K562 (cell line): ENCODE results near the gene BRAP. TPM values are rescaled to one million over a fixed set of nuclear protein-coding genes. Genes with fewer than 3 reads are reported as not detected.

Source experiments
- ARNT ChIP-seq, 2 experiments: fragments of 450-650 bp; IDR thresholded peaks; 2 replicates each; pipeline ENCODE4 v1.6.1; 2016; ENCODE audit warnings: mild to moderate bottlenecking in 1 of 2
- BMI1 ChIP-seq: fragments of 150-350 bp; IDR thresholded peaks from 2 replicates; pipeline ENCODE4 v1.6.1; 2014; ENCODE audit warnings: low read length
- CBX3 ChIP-seq, 2 experiments: IDR thresholded peaks; 1 replicate in 1 of 2; 2 replicates in 1 of 2; pipeline ENCODE4 v1.6.1; 2012; ENCODE audit warnings: inconsistent platforms in 2 of 2, low read length in 2 of 2, borderline replicate concordance in 1 of 2, control low read depth in 1 of 2
- CEBPG ChIP-seq, 3 experiments: fragments of 200-800 bp in 1 of 3; sonication (Bioruptor generic) in 1 of 3; sonication (generic) in 1 of 3; formaldehyde crosslinking in 1 of 3; IDR thresholded peaks in 2 of 3; conservative IDR thresholded peaks in 1 of 3; 2 replicates each; pipeline versions ENCODE4 v1.6.1 to v1.8.0; 2016 to 2022; ENCODE audit warnings: missing compliant biosample characterization in 2 of 3, missing genetic modification characterization in 2 of 3, mild to moderate bottlenecking in 1 of 3, missing genetic modification reagents in 1 of 3
- DDX20 ChIP-seq: fragments of 450-650 bp; IDR thresholded peaks from 2 replicates; pipeline ENCODE4 v1.6.1; 2016; ENCODE audit warnings: missing genetic modification characterization, low read depth, mild to moderate bottlenecking, missing compliant biosample characterization, moderate library complexity
- ETV1 ChIP-seq: fragments of 450-650 bp; conservative IDR thresholded peaks from 2 replicates; pipeline ENCODE4 v1.6.1; 2016; ENCODE audit warnings: missing genetic modification characterization, control low read depth, low read depth, missing compliant biosample characterization
- FOS ChIP-seq: IDR thresholded peaks from 3 replicates; pipeline ENCODE4 v1.6.1; 2011; ENCODE audit not compliant: insufficient read length; ENCODE audit errors: extremely low read depth
- GTF2A2 ChIP-seq: IDR thresholded peaks from 2 replicates; pipeline ENCODE4 v1.6.1; 2016; ENCODE audit warnings: mild to moderate bottlenecking, missing genetic modification characterization, missing compliant biosample characterization
- HDAC8 ChIP-seq: fragments of 450-650 bp; IDR thresholded peaks from 2 replicates; pipeline ENCODE4 v1.6.1; 2016; ENCODE audit warnings: mild to moderate bottlenecking, missing genetic modification characterization, moderate library complexity, missing compliant biosample characterization
- MAZ ChIP-seq, 2 experiments: fragments of 450-650 bp in 1 of 2; sonication (generic) in 1 of 2; formaldehyde crosslinking; IDR thresholded peaks in 1 of 2; conservative IDR thresholded peaks in 1 of 2; 2 replicates each; pipeline versions ENCODE4 v1.4.0 to v1.5.0; 2020; ENCODE audit warnings: mild to moderate bottlenecking in 1 of 2, missing genetic modification reagents in 1 of 2
- NUFIP1 ChIP-seq: fragments of 450-650 bp; IDR thresholded peaks from 2 replicates; pipeline ENCODE4 v1.6.1; 2018; ENCODE audit not compliant: partially characterized antibody
- RB1 ChIP-seq: fragments of 450-650 bp; IDR thresholded peaks from 2 replicates; pipeline ENCODE4 v1.6.1; 2017; ENCODE audit warnings: low read depth, mild to moderate bottlenecking
- RCOR1 ChIP-seq, 2 experiments: IDR thresholded peaks; 2 replicates each; pipeline ENCODE4 v1.6.1; 2012; ENCODE audit warnings: low read depth in 2 of 2, low read length in 2 of 2, borderline replicate concordance in 1 of 2, improper control_type of control experiment in 1 of 2
- SRSF7 ChIP-seq: fragments of 200-400 bp; formaldehyde crosslinking; optimal IDR thresholded peaks from 2 replicates; pipeline ENCODE3; 2017; ENCODE audit warnings: mild to moderate bottlenecking, low read depth, low read length
- TAF9B ChIP-seq: fragments of 450-650 bp; IDR thresholded peaks from 2 replicates; pipeline ENCODE4 v1.6.1; 2018; ENCODE audit warnings: mild to moderate bottlenecking; ENCODE audit not compliant: partially characterized antibody
- ZNF668 ChIP-seq: fragments of 250-450 bp; sonication (Bioruptor Pico); IDR thresholded peaks from 2 replicates; pipeline ENCODE4 v1.8.0; 2022; ENCODE audit warnings: mild to moderate bottlenecking, inconsistent platforms
- ZNF695 ChIP-seq: fragments of 450-650 bp; formaldehyde crosslinking; IDR thresholded peaks from 2 replicates; pipeline ENCODE4 v1.4.0; 2020; ENCODE audit warnings: mild to moderate bottlenecking, moderate library complexity
- polyA plus RNA-seq, 8 experiments: library from polyadenylated mRNA; depleted of rRNA in 4 of 8; stranded (reverse) in 5 of 8; unstranded in 3 of 8; fragments of >200 nt; fragmentation: Nextera tagmentation in 2 of 8; fragmentation: Illumina TruSeq in 1 of 8; extraction: Ambion mirVana in 2 of 8; extraction: Trizol in 1 of 8; gene quantifications; 2 replicates each; pipeline versions ENCODE4 v1.2.1 to v1.2.3, GENCODE V29; 2011 to 2014; ENCODE audit warnings: inconsistent platforms in 1 of 8, missing spikeins in 1 of 8
- total RNA-seq, 7 experiments: library from RNA; depleted of rRNA in 6 of 7; stranded (reverse); fragments of >200 nt in 6 of 7; fragmentation: Illumina TruSeq in 2 of 7; extraction: Trizol in 2 of 7; gene quantifications; 2 replicates each; pipeline versions ENCODE4 v1.2.1 to v1.2.3, GENCODE V29; 2011 to 2021; ENCODE audit warnings: low replicate concordance in 1 of 7
- TF ChIP-seq, protein P1 (sequence below): fragments of 450-650 bp; IDR thresholded peaks from 2 replicates; pipeline ENCODE4 v1.6.1; 2014; ENCODE audit warnings: low read depth, mild to moderate bottlenecking, moderate library complexity, borderline replicate concordance
- TF ChIP-seq, protein P2 (sequence below): fragments of 250-450 bp; sonication (Bioruptor Pico); IDR thresholded peaks from 2 replicates; pipeline ENCODE4 v1.5.1; 2021; ENCODE audit warnings: mild to moderate bottlenecking
- TF ChIP-seq, protein P3 (sequence below): sonication (generic); formaldehyde crosslinking; IDR thresholded peaks from 2 replicates; pipeline ENCODE4 v1.8.1; 2023; ENCODE audit warnings: mild to moderate bottlenecking, missing genetic modification reagents, moderate library complexity
- TF ChIP-seq, protein P4 (sequence below): sonication (generic); formaldehyde crosslinking; IDR thresholded peaks from 2 replicates; pipeline ENCODE4 v1.8.1; 2022; ENCODE audit warnings: missing genetic modification reagents

BRAP gene
- total and polyA plus RNA-seq, 9 of the 15 experiments (the other 6 are each of a cell fraction or from before 2014, with no cell fraction given), result 2.2 to 32.6 (median 27.5) TPM

DNA sequence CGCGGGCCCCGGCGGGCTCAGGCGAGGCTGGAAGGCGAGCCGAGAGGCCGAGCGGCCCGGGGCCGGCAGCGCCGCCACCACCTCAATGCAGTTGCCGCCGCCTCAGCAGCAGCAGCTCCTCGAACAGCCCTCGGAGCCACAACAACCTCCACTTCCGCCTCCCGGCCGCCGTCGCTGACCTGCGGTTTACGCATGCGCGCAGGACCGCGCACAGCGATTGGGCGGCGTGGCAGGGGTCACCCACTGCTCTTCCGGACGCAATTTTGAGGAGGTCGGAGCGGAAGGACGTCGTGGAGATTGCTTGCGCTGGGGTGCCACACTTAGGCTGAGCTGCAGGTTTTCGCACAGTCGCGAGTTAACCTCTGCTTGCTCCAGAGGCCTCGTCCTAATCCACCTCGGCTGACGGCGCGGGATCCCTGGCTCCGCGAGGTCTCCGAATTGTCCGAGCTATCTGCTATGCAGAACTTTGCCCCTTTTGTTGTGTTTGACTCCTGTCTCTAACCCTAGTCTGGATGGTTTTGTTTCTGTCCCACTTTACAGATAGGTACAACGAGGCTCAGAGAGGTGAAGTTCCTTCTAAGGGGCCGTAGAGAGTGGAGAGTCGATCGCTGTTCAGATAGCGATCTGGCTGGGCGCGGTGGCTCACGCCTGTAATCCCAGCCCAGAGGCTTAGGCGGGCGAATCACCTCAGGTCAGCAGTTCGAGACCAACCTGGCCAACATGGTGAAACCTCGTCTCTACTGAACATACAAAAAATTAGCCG, at the start of gene BRAP, which contains the start of gene ACAD10 (continued):
- TF ChIP-seq TAF9B (peak; percentile 81), NUFIP1 (no peak), MAZ (CRISPR knock-in tag; conservative IDR thresholded peaks at IDR 0.05 in 1 of 2, IDR thresholded peaks at IDR 0.05 in 1 of 2) (no peak; a peak in 3 of 4 replicates), ARNT (IDR thresholded peaks at IDR 0.05) (peak; percentile 64 to 86; a peak in 2 of 4 replicates), ZNF668 (no peak), CBX3 (IDR thresholded peaks at IDR 0.05; ENCODE audit: borderline replicate concordance in 1 of 2, low read length in 2 of 2) (peak in 1 of 2 experiments; percentile 89; a peak in 2 of 3 replicates), RCOR1 (IDR thresholded peaks at IDR 0.05; ENCODE audit: borderline replicate concordance in 1 of 2, low read depth in 2 of 2, low read length in 2 of 2) (peak; percentile 71 to 91; a peak in 3 of 4 replicates), FOS (peak; percentile 37), SRSF7 (no peak), GTF2A2 (no peak), RB1 (peak; percentile 31), ETV1 (tag) (peak; percentile 90), CEBPG (CRISPR knock-in tag; IDR thresholded peaks at IDR 0.05) (peak; percentile 42; the same call in 1 of the 2 replicates), CEBPG (tag; conservative IDR thresholded peaks at IDR 0.05 in 1 of 2, IDR thresholded peaks at IDR 0.05 in 1 of 2) (no peak), ZNF695 (CRISPR knock-in tag) (no peak), BMI1 (no peak), DDX20 (tag) (no peak), HDAC8 (tag) (0 out of 2 replicates have a peak, but pooled peaks have one; percentile 29)
- TF ChIP-seq, protein P1, sequence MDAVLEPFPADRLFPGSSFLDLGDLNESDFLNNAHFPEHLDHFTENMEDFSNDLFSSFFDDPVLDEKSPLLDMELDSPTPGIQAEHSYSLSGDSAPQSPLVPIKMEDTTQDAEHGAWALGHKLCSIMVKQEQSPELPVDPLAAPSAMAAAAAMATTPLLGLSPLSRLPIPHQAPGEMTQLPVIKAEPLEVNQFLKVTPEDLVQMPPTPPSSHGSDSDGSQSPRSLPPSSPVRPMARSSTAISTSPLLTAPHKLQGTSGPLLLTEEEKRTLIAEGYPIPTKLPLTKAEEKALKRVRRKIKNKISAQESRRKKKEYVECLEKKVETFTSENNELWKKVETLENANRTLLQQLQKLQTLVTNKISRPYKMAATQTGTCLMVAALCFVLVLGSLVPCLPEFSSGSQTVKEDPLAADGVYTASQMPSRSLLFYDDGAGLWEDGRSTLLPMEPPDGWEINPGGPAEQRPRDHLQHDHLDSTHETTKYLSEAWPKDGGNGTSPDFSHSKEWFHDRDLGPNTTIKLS, result peak; percentile 82
- TF ChIP-seq, protein P2, sequence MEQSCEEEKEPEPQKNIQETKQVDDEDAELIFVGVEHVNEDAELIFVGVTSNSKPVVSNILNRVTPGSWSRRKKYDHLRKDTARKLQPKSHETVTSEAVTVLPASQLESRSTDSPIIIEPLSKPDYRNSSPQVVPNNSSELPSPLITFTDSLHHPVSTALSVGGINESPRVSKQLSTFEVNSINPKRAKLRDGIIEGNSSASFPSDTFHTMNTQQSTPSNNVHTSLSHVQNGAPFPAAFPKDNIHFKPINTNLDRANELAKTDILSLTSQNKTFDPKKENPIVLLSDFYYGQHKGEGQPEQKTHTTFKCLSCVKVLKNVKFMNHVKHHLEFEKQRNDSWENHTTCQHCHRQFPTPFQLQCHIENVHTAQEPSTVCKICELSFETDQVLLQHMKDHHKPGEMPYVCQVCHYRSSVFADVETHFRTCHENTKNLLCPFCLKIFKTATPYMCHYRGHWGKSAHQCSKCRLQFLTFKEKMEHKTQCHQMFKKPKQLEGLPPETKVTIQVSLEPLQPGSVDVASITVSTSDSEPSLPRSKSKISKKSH, result no peak
- TF ChIP-seq, protein P3, sequence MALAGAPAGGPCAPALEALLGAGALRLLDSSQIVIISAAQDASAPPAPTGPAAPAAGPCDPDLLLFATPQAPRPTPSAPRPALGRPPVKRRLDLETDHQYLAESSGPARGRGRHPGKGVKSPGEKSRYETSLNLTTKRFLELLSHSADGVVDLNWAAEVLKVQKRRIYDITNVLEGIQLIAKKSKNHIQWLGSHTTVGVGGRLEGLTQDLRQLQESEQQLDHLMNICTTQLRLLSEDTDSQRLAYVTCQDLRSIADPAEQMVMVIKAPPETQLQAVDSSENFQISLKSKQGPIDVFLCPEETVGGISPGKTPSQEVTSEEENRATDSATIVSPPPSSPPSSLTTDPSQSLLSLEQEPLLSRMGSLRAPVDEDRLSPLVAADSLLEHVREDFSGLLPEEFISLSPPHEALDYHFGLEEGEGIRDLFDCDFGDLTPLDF (CRISPR knock-in tag), result peak; percentile 70; the same call in 1 of the 2 replicates
- TF ChIP-seq, protein P4, sequence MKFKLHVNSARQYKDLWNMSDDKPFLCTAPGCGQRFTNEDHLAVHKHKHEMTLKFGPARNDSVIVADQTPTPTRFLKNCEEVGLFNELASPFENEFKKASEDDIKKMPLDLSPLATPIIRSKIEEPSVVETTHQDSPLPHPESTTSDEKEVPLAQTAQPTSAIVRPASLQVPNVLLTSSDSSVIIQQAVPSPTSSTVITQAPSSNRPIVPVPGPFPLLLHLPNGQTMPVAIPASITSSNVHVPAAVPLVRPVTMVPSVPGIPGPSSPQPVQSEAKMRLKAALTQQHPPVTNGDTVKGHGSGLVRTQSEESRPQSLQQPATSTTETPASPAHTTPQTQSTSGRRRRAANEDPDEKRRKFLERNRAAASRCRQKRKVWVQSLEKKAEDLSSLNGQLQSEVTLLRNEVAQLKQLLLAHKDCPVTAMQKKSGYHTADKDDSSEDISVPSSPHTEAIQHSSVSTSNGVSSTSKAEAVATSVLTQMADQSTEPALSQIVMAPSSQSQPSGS (CRISPR knock-in tag), result no peak
